ENCODE measurements around the gene SLC39A5. TPM values are rescaled to one million over a fixed set of nuclear protein-coding genes. Genes with fewer than 3 reads are reported as not detected.

Gene SLC39A5
- polyA plus RNA-seq, 1 donor from 2014 or later, result 0.33 TPM

- no peak for TF ChIP-seq EP300 (conservative IDR thresholded peaks at IDR 0.05; ENCODE audit: poor library complexity, severe bottlenecking)
- TF ChIP-seq MXI1 (conservative IDR thresholded peaks at IDR 0.05; ENCODE audit: poor library complexity, severe bottlenecking), result no peak
These were observed 7.7 kb downstream of the SLC39A5 start (continued) for GRCh38 chr12:56237552-56237951.

- no peak overlapping the region for H3K4me3 ChIP-seq (ENCODE audit: low read length)
- H3K27me3 ChIP-seq (ENCODE audit: insufficient read depth, low read depth, low read length), result no peaks in the 10 kb centered on the region
- H3K9me2 ChIP-seq (ENCODE audit: insufficient read depth, low read length), result no peaks in the 10 kb centered on the region
- no peaks in the 10 kb centered on the region for H3K79me2 ChIP-seq (replicated peaks; ENCODE audit: insufficient read depth, low read length)
- H3K4me2 ChIP-seq (ENCODE audit: low read length), result no peak overlapping the region
- no peaks in the 10 kb centered on the region for H4K20me1 ChIP-seq (ENCODE audit: insufficient read depth)
- H3K36me3 ChIP-seq (ENCODE audit: insufficient read depth, low read length), result no peaks in the 10 kb centered on the region
- no peaks in the 10 kb centered on the region for H3F3A ChIP-seq (ENCODE audit: insufficient read depth, low read length, poor library complexity, severe bottlenecking)
- no peaks in the 10 kb centered on the region for H3K9me3 ChIP-seq (ENCODE audit: low read length)
- H3K27ac ChIP-seq (ENCODE audit: low read length), result no peak overlapping the region
- H3K9ac ChIP-seq (ENCODE audit: low read length), result no peak overlapping the region
- no peak overlapping the region for H2AFZ ChIP-seq (ENCODE audit: low read depth, low read length)
- TF ChIP-seq POLR2AphosphoS5 (IDR thresholded peaks at IDR 0.05) (no peak), REST (IDR thresholded peaks at IDR 0.05; ENCODE audit: borderline replicate concordance) (no peak), SMC3 (conservative IDR thresholded peaks at IDR 0.05; ENCODE audit: poor library complexity) (no peak), TAF1 (IDR thresholded peaks at IDR 0.05; ENCODE audit: low read depth) (no peak), EP300 (conservative IDR thresholded peaks at IDR 0.05; ENCODE audit: poor library complexity, severe bottlenecking) (no peak), MXI1 (conservative IDR thresholded peaks at IDR 0.05; ENCODE audit: poor library complexity, severe bottlenecking) (no peak), EZH2 (IDR thresholded peaks at IDR 0.05; ENCODE audit: borderline replicate concordance, insufficient read depth, low read length, poor library complexity, severe bottlenecking) (no peak)
- TF ChIP-seq, protein P1, sequence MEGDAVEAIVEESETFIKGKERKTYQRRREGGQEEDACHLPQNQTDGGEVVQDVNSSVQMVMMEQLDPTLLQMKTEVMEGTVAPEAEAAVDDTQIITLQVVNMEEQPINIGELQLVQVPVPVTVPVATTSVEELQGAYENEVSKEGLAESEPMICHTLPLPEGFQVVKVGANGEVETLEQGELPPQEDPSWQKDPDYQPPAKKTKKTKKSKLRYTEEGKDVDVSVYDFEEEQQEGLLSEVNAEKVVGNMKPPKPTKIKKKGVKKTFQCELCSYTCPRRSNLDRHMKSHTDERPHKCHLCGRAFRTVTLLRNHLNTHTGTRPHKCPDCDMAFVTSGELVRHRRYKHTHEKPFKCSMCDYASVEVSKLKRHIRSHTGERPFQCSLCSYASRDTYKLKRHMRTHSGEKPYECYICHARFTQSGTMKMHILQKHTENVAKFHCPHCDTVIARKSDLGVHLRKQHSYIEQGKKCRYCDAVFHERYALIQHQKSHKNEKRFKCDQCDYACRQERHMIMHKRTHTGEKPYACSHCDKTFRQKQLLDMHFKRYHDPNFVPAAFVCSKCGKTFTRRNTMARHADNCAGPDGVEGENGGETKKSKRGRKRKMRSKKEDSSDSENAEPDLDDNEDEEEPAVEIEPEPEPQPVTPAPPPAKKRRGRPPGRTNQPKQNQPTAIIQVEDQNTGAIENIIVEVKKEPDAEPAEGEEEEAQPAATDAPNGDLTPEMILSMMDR (IDR thresholded peaks at IDR 0.05; ENCODE audit: poor library complexity, severe bottlenecking), result no peak
These were observed 11.8 kb downstream of the SLC39A5 start for GRCh38 chr12:56241424-56242303.

- H3K36me3 ChIP-seq (ENCODE audit: insufficient read depth, low read length), result no peaks in the 10 kb centered on the region
- no peaks in the 10 kb centered on the region for H4K20me1 ChIP-seq (ENCODE audit: insufficient read depth)
- H3K79me2 ChIP-seq (replicated peaks; ENCODE audit: insufficient read depth, low read length), result no peaks in the 10 kb centered on the region
- H2AFZ ChIP-seq (ENCODE audit: low read depth, low read length), result no peak overlapping the region
- no peaks in the 10 kb centered on the region for H3K9me2 ChIP-seq (ENCODE audit: insufficient read depth, low read length)
- H3K9me3 ChIP-seq (ENCODE audit: low read length), result no peaks in the 10 kb centered on the region
- H3K27ac ChIP-seq (ENCODE audit: low read length), result no peak overlapping the region
- H3K27me3 ChIP-seq (ENCODE audit: insufficient read depth, low read depth, low read length), result no peaks in the 10 kb centered on the region
- no peak overlapping the region for H3K4me2 ChIP-seq (ENCODE audit: low read length)
- no peak overlapping the region for H3K9ac ChIP-seq (ENCODE audit: low read length)
- no peak overlapping the region for H3K4me3 ChIP-seq (ENCODE audit: low read length)
- H3F3A ChIP-seq (ENCODE audit: insufficient read depth, low read length, poor library complexity, severe bottlenecking), result no peaks in the 10 kb centered on the region
- no peak for TF ChIP-seq SMC3 (conservative IDR thresholded peaks at IDR 0.05; ENCODE audit: poor library complexity)
- no peak for TF ChIP-seq EZH2 (IDR thresholded peaks at IDR 0.05; ENCODE audit: borderline replicate concordance, insufficient read depth, low read length, poor library complexity, severe bottlenecking)
- no peak for TF ChIP-seq REST (IDR thresholded peaks at IDR 0.05; ENCODE audit: borderline replicate concordance)
- no peak for TF ChIP-seq POLR2AphosphoS5 (IDR thresholded peaks at IDR 0.05)
- TF ChIP-seq TAF1 (IDR thresholded peaks at IDR 0.05; ENCODE audit: low read depth), result no peak
- TF ChIP-seq EP300 (conservative IDR thresholded peaks at IDR 0.05; ENCODE audit: poor library complexity, severe bottlenecking), result no peak
- TF ChIP-seq, protein P1 (IDR thresholded peaks at IDR 0.05; ENCODE audit: poor library complexity, severe bottlenecking), result no peak
- no peak for TF ChIP-seq MXI1 (conservative IDR thresholded peaks at IDR 0.05; ENCODE audit: poor library complexity, severe bottlenecking)
- TF ChIP-seq RAD21 (conservative IDR thresholded peaks at IDR 0.05), result no peak
These were observed 13.1 kb downstream of the SLC39A5 start for GRCh38 chr12:56242986-56243385.
